ENCODE data around the gene TMEM139. TPM values are rescaled to one million over a fixed set of nuclear protein-coding genes. Genes with fewer than 3 reads are reported as not detected.

TMEM139 gene
- total and polyA plus RNA-seq, 10 of the 15 experiments (the other 5 are each of a cell fraction or from before 2014, with no cell fraction given), result 0.31 TPM; not detected in 9

DNA sequence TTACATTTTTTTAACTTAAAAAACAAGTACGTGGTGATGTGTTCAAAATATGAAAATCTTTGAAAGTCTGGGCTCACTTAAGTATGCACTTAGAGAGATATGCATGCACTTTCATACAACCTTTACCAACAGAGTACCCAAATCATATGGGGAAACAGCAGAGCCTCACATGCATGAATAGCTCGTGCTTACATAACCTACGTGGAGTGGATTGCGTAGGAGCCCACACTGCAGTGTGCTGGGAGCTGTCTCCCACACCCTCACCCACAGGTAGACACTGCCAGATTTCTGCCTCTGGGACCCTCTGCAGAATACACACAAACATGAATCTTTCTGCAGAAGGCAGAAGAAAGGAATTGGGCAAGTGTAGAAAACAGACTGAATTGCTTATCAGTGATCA, 31.7 kb downstream of the TMEM139 start:
- Histone ChIP-seq H3K4me2 (ENCODE audit: control insufficient read depth, insufficient read depth) (no peak overlapping the region), H4K20me1 (ENCODE audit: control insufficient read depth, insufficient read depth) (no peaks in the 10 kb centered on the region), H3K9ac (ENCODE audit: control insufficient read depth, insufficient read depth, low read length) (no peak overlapping the region), H3K4me3 (no peak overlapping the region), H3K79me2 (ENCODE audit: control insufficient read depth, insufficient read depth, low read length) (no peaks in the 10 kb centered on the region), H3K36me3 (ENCODE audit: control insufficient read depth in 2 of 2, insufficient read depth in 2 of 2, low read length in 1 of 2) (no peaks in the 10 kb centered on the region), H3K27ac (ENCODE audit: control insufficient read depth, insufficient read depth) (no peak overlapping the region), H3K27me3 (replicated peaks in 1 of 2; ENCODE audit: control insufficient read depth in 2 of 2, insufficient read depth in 2 of 2, low read length in 1 of 2) (no peaks in the 10 kb centered on the region), H3K9me3 (replicated peaks; ENCODE audit: control insufficient read depth, insufficient read depth, low read length) (no peaks in the 10 kb centered on the region; the same call in 2 of the 3 replicates), H2AFZ (ENCODE audit: control insufficient read depth, low read depth, low read length) (no peak overlapping the region), H3K4me1 (ENCODE audit: control insufficient read depth, insufficient read depth, low read length) (peaks cover 11% of the 10 kb centered on the region; the same call in 1 of the 2 replicates)
- no TSS peak for BruUV-seq (replicated peaks)
- FAIRE-seq (no peak), ATAC-seq (no peak), DNase-seq (ENCODE audit: low read depth, low spot score) (no peak)
- POLR2A ChIA-PET, result no interaction called here
- WGBS (ENCODE audit: insufficient coverage, insufficient replicate concordance, low lambda C conversion rate, missing lambda C conversion rate), result 74% methylated on average over 4 of the region's 4 CpGs
- SMC1A ChIA-PET (ENCODE audit: uncharacterized antibody, unreplicated experiment), result interaction anchor here (0.6 kb wide), 1 partner anchor 8 kb away, joined by 3 read pairs; no protein-coding TSS in a partner anchor
- in situ Hi-C loops (cut with MboI) (no loop called here), intact Hi-C loops (cut with micrococcal nuclease; ENCODE audit: unreplicated experiment) (no loop called here)
- CTCF ChIA-PET, result interaction anchor here (1.7 to 2.3 kb wide), 2 partner anchors 17 to 76 kb away, joined by 3 to 6 read pairs; no protein-coding TSS in a partner anchor
- TF ChIP-seq, protein P1, sequence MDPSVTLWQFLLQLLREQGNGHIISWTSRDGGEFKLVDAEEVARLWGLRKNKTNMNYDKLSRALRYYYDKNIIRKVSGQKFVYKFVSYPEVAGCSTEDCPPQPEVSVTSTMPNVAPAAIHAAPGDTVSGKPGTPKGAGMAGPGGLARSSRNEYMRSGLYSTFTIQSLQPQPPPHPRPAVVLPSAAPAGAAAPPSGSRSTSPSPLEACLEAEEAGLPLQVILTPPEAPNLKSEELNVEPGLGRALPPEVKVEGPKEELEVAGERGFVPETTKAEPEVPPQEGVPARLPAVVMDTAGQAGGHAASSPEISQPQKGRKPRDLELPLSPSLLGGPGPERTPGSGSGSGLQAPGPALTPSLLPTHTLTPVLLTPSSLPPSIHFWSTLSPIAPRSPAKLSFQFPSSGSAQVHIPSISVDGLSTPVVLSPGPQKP (IDR thresholded peaks at IDR 0.05; ENCODE audit: low read depth, low read length), result no peak
- TF ChIP-seq ZZZ3 (IDR thresholded peaks at IDR 0.05; ENCODE audit: control insufficient read depth, insufficient read length, low read depth) (no peak), ZNF384 (IDR thresholded peaks at IDR 0.05; ENCODE audit: borderline replicate concordance, low read depth, low read length) (no peak), SP1 (IDR thresholded peaks at IDR 0.05; ENCODE audit: low read depth, low read length) (no peak), PML (IDR thresholded peaks at IDR 0.05; ENCODE audit: low read length) (no peak), HDAC2 (IDR thresholded peaks at IDR 0.05) (no peak), RAD21 (IDR thresholded peaks at IDR 0.05; ENCODE audit: insufficient read depth, low read depth, low read length) (no peak), ZNF207 (IDR thresholded peaks at IDR 0.05; ENCODE audit: borderline replicate concordance) (no peak), IKZF2 (IDR thresholded peaks at IDR 0.05) (no peak), FOS (IDR thresholded peaks at IDR 0.05; ENCODE audit: borderline replicate concordance, extremely low read depth, insufficient read length) (no peak), JUND (IDR thresholded peaks at IDR 0.05; ENCODE audit: low read depth, low read length) (no peak), EP300 (IDR thresholded peaks at IDR 0.05; ENCODE audit: borderline replicate concordance in 1 of 2, control insufficient read depth in 1 of 2, low read depth in 2 of 2, low read length in 2 of 2) (no peak), EZH2 (IDR thresholded peaks at IDR 0.05; ENCODE audit: borderline replicate concordance, control insufficient read depth, low read depth, low read length) (no peak), NBN (IDR thresholded peaks at IDR 0.05) (no peak)
- TF ChIP-seq, protein P2, sequence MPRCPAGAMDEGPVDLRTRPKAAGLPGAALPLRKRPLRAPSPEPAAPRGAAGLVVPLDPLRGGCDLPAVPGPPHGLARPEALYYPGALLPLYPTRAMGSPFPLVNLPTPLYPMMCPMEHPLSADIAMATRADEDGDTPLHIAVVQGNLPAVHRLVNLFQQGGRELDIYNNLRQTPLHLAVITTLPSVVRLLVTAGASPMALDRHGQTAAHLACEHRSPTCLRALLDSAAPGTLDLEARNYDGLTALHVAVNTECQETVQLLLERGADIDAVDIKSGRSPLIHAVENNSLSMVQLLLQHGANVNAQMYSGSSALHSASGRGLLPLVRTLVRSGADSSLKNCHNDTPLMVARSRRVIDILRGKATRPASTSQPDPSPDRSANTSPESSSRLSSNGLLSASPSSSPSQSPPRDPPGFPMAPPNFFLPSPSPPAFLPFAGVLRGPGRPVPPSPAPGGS (IDR thresholded peaks at IDR 0.05; ENCODE audit: borderline replicate concordance, insufficient read depth, low read depth, low read length, poor library complexity, severe bottlenecking), result no peak
- RAD21 ChIA-PET (ENCODE audit: unreplicated experiment), result no interaction called here

Data from GM12878 (cell line).